HEK293 (cell line): ENCODE results near the gene MFAP5.

Source experiments
- KLF10 ChIP-seq: fragments of 450-650 bp; IDR thresholded peaks from 2 replicates; pipeline ENCODE4 v1.5.1; 2018; ENCODE audit warnings: missing biosample characterization, mild to moderate bottlenecking, missing genetic modification characterization
- KLF7 ChIP-seq: fragments of 450-650 bp; formaldehyde crosslinking; IDR thresholded peaks from 2 replicates; pipeline ENCODE4 v1.5.1; 2016; ENCODE audit warnings: missing biosample characterization, missing genetic modification characterization, borderline replicate concordance
- MYNN ChIP-seq: fragments of 450-650 bp; formaldehyde crosslinking; IDR thresholded peaks from 2 replicates; pipeline ENCODE4 v1.5.1; 2016; ENCODE audit warnings: missing biosample characterization, missing genetic modification characterization, borderline replicate concordance
- REPIN1 ChIP-seq: fragments of 450-650 bp; formaldehyde crosslinking; IDR thresholded peaks from 2 replicates; pipeline ENCODE4 v1.5.1; 2017; ENCODE audit warnings: missing biosample characterization, missing genetic modification characterization, low read depth
- TCF7L2 ChIP-seq: IDR thresholded peaks from 2 replicates; pipeline ENCODE4 v1.6.1; 2011; ENCODE audit warnings: low read depth, mild to moderate bottlenecking, inconsistent platforms, low read length, moderate library complexity, borderline replicate concordance
- ZBTB17 ChIP-seq: fragments of 450-650 bp; formaldehyde crosslinking; IDR thresholded peaks from 2 replicates; pipeline ENCODE4 v1.5.1; 2016; ENCODE audit warnings: missing biosample characterization, missing genetic modification characterization
- ZEB2 ChIP-seq: fragments of 450-650 bp; formaldehyde crosslinking; IDR thresholded peaks from 2 replicates; pipeline ENCODE4 v1.5.1; 2016; ENCODE audit warnings: missing biosample characterization, missing genetic modification characterization
- ZFP37 ChIP-seq: fragments of 450-650 bp; formaldehyde crosslinking; IDR thresholded peaks from 2 replicates; pipeline ENCODE4 v1.5.1; 2016; ENCODE audit warnings: missing biosample characterization, missing genetic modification characterization
- ZIC2 ChIP-seq: fragments of 450-650 bp; formaldehyde crosslinking; IDR thresholded peaks from 2 replicates; pipeline ENCODE4 v1.5.1; 2016; ENCODE audit warnings: missing biosample characterization, missing genetic modification characterization
- ZNF10 ChIP-seq: fragments of 450-650 bp; formaldehyde crosslinking; IDR thresholded peaks from 2 replicates; pipeline ENCODE4 v1.5.1; 2017; ENCODE audit warnings: missing biosample characterization, missing genetic modification characterization
- ZNF114 ChIP-seq: fragments of 450-650 bp; formaldehyde crosslinking; IDR thresholded peaks from 2 replicates; pipeline ENCODE4 v1.5.0; 2017; ENCODE audit warnings: missing biosample characterization, missing genetic modification characterization
- ZNF214 ChIP-seq: fragments of 450-650 bp; formaldehyde crosslinking; IDR thresholded peaks from 2 replicates; pipeline ENCODE4 v1.5.1; 2017; ENCODE audit warnings: missing biosample characterization, mild to moderate bottlenecking, missing genetic modification characterization, borderline replicate concordance
- ZNF221 ChIP-seq: fragments of 450-650 bp; formaldehyde crosslinking; IDR thresholded peaks from 2 replicates; pipeline ENCODE4 v1.5.1; 2017; ENCODE audit warnings: missing biosample characterization, missing genetic modification characterization, borderline replicate concordance
- ZNF223 ChIP-seq: fragments of 450-650 bp; formaldehyde crosslinking; IDR thresholded peaks from 2 replicates; pipeline ENCODE4 v1.5.1; 2016; ENCODE audit warnings: missing biosample characterization, missing genetic modification characterization
- ZNF335 ChIP-seq: fragments of 450-650 bp; formaldehyde crosslinking; conservative IDR thresholded peaks from 2 replicates; pipeline ENCODE4 v1.5.1; 2016; ENCODE audit warnings: missing biosample characterization, missing genetic modification characterization
- ZNF433 ChIP-seq: fragments of 450-650 bp; formaldehyde crosslinking; IDR thresholded peaks from 2 replicates; pipeline ENCODE4 v1.5.1; 2016; ENCODE audit warnings: missing biosample characterization, missing genetic modification characterization, low read depth
- ZNF449 ChIP-seq: fragments of 450-650 bp; formaldehyde crosslinking; IDR thresholded peaks from 2 replicates; pipeline ENCODE4 v1.5.1; 2017; ENCODE audit warnings: missing biosample characterization, mild to moderate bottlenecking, missing genetic modification characterization, moderate library complexity
- ZNF48 ChIP-seq: fragments of 450-650 bp; formaldehyde crosslinking; IDR thresholded peaks from 2 replicates; pipeline ENCODE4 v1.5.1; 2016; ENCODE audit warnings: missing biosample characterization, missing genetic modification characterization
- ZNF521 ChIP-seq: fragments of 450-650 bp; formaldehyde crosslinking; IDR thresholded peaks from 2 replicates; pipeline ENCODE4 v1.5.1; 2017; ENCODE audit warnings: missing biosample characterization, mild to moderate bottlenecking, missing genetic modification characterization
- ZNF529 ChIP-seq: fragments of 450-650 bp; formaldehyde crosslinking; IDR thresholded peaks from 2 replicates; pipeline ENCODE4 v1.5.1; 2017; ENCODE audit warnings: missing genetic modification characterization, missing biosample characterization; ENCODE audit not compliant: insufficient replicate concordance
- ZNF548 ChIP-seq: fragments of 450-650 bp; formaldehyde crosslinking; IDR thresholded peaks from 2 replicates; pipeline ENCODE4 v1.5.1; 2016; ENCODE audit warnings: missing biosample characterization, missing genetic modification characterization
- ZNF549 ChIP-seq: fragments of 450-650 bp; IDR thresholded peaks from 2 replicates; pipeline ENCODE4 v1.5.1; 2018; ENCODE audit warnings: missing biosample characterization, missing genetic modification characterization, mild to moderate bottlenecking, inconsistent platforms, moderate library complexity
- ZNF596 ChIP-seq: fragments of 450-650 bp; IDR thresholded peaks from 2 replicates; pipeline ENCODE4 v1.5.0; 2018; ENCODE audit warnings: missing biosample characterization, mild to moderate bottlenecking, missing genetic modification characterization, moderate library complexity
- ZNF621 ChIP-seq: fragments of 450-650 bp; formaldehyde crosslinking; IDR thresholded peaks from 2 replicates; pipeline ENCODE4 v1.5.1; 2017; ENCODE audit warnings: missing biosample characterization, missing genetic modification characterization
- ZNF629 ChIP-seq: fragments of 450-650 bp; formaldehyde crosslinking; IDR thresholded peaks from 2 replicates; pipeline ENCODE4 v1.5.1; 2017; ENCODE audit warnings: missing biosample characterization, missing genetic modification characterization
- ZNF670 ChIP-seq: fragments of 450-650 bp; formaldehyde crosslinking; IDR thresholded peaks from 2 replicates; pipeline ENCODE4 v1.5.1; 2016; ENCODE audit warnings: missing biosample characterization, missing genetic modification characterization, low read depth
- ZNF747 ChIP-seq: fragments of 450-650 bp; formaldehyde crosslinking; IDR thresholded peaks from 2 replicates; pipeline ENCODE4 v1.5.1; 2016; ENCODE audit warnings: missing biosample characterization, missing genetic modification characterization
- ZNF76 ChIP-seq: fragments of 450-650 bp; formaldehyde crosslinking; IDR thresholded peaks from 2 replicates; pipeline ENCODE4; 2016; ENCODE audit warnings: low read depth, missing biosample characterization, missing genetic modification characterization, borderline replicate concordance
- ZNF785 ChIP-seq: fragments of 450-650 bp; formaldehyde crosslinking; IDR thresholded peaks from 2 replicates; pipeline ENCODE4 v1.5.1; 2016; ENCODE audit warnings: missing biosample characterization, missing genetic modification characterization
- ZNF791 ChIP-seq: fragments of 450-650 bp; formaldehyde crosslinking; IDR thresholded peaks from 2 replicates; pipeline ENCODE4 v1.5.1; 2016; ENCODE audit warnings: missing biosample characterization, missing genetic modification characterization
- ZSCAN23 ChIP-seq: fragments of 450-650 bp; formaldehyde crosslinking; IDR thresholded peaks from 2 replicates; pipeline ENCODE4 v1.5.1; 2016; ENCODE audit warnings: missing biosample characterization, missing genetic modification characterization
- TF ChIP-seq, protein P1 (sequence below): fragments of 450-650 bp; formaldehyde crosslinking; IDR thresholded peaks from 2 replicates; pipeline ENCODE4 v1.5.1; 2016; ENCODE audit warnings: missing biosample characterization, missing genetic modification characterization
- TF ChIP-seq, protein P2 (sequence below): fragments of 450-650 bp; formaldehyde crosslinking; IDR thresholded peaks from 2 replicates; pipeline ENCODE4 v1.5.1; 2016; ENCODE audit warnings: missing biosample characterization, missing genetic modification characterization
- TF ChIP-seq, protein P3 (sequence below): fragments of 450-650 bp; formaldehyde crosslinking; IDR thresholded peaks from 2 replicates; pipeline ENCODE4 v1.5.1; 2016; ENCODE audit warnings: missing biosample characterization, missing genetic modification characterization

Gene MFAP5

GRCh38 chr12:8698132-8698851 is 35.7 kb upstream of the MFAP5 start (continued):
- TF ChIP-seq ZNF529 (tag by site-specific recombination): no peak
- no peak for TF ChIP-seq ZNF433 (tag by site-specific recombination)
- no peak; the same call in 1 of the 2 replicates for TF ChIP-seq ZEB2 (tag by site-specific recombination)
- no peak for TF ChIP-seq ZNF548 (tag by site-specific recombination)
- TF ChIP-seq ZSCAN23 (tag by site-specific recombination): no peak
- TF ChIP-seq ZNF214 (tag by site-specific recombination): no peak
- no peak for TF ChIP-seq ZNF521
- no peak for TF ChIP-seq ZBTB17 (tag by site-specific recombination)
- TF ChIP-seq ZIC2 (tag by site-specific recombination): no peak
- no peak for TF ChIP-seq ZNF791 (tag by site-specific recombination)
- TF ChIP-seq ZNF596 (tag by site-specific recombination): no peak
- TF ChIP-seq KLF7 (tag by site-specific recombination): peak; percentile 67
- peak; percentile 9 for TF ChIP-seq ZNF76 (tag by site-specific recombination)
- TF ChIP-seq, protein P1, sequence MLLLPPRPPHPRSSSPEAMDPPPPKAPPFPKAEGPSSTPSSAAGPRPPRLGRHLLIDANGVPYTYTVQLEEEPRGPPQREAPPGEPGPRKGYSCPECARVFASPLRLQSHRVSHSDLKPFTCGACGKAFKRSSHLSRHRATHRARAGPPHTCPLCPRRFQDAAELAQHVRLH (tag by site-specific recombination): peak; percentile 42; the same call in 1 of the 2 replicates
- peak; percentile 66 for TF ChIP-seq KLF10
- TF ChIP-seq ZFP37: 0 out of 2 replicates have a peak, but pooled peaks have one; percentile 27
- TF ChIP-seq ZNF114 (tag by site-specific recombination): no peak
- TF ChIP-seq ZNF670 (tag by site-specific recombination): no peak
- no peak for TF ChIP-seq ZNF223 (tag by site-specific recombination)
- no peak for TF ChIP-seq REPIN1 (tag by site-specific recombination)
- no peak for TF ChIP-seq ZNF747 (tag by site-specific recombination)
- TF ChIP-seq ZNF549 (tag by site-specific recombination): no peak
- TF ChIP-seq ZNF48 (tag by site-specific recombination): no peak
- TF ChIP-seq, protein P2, sequence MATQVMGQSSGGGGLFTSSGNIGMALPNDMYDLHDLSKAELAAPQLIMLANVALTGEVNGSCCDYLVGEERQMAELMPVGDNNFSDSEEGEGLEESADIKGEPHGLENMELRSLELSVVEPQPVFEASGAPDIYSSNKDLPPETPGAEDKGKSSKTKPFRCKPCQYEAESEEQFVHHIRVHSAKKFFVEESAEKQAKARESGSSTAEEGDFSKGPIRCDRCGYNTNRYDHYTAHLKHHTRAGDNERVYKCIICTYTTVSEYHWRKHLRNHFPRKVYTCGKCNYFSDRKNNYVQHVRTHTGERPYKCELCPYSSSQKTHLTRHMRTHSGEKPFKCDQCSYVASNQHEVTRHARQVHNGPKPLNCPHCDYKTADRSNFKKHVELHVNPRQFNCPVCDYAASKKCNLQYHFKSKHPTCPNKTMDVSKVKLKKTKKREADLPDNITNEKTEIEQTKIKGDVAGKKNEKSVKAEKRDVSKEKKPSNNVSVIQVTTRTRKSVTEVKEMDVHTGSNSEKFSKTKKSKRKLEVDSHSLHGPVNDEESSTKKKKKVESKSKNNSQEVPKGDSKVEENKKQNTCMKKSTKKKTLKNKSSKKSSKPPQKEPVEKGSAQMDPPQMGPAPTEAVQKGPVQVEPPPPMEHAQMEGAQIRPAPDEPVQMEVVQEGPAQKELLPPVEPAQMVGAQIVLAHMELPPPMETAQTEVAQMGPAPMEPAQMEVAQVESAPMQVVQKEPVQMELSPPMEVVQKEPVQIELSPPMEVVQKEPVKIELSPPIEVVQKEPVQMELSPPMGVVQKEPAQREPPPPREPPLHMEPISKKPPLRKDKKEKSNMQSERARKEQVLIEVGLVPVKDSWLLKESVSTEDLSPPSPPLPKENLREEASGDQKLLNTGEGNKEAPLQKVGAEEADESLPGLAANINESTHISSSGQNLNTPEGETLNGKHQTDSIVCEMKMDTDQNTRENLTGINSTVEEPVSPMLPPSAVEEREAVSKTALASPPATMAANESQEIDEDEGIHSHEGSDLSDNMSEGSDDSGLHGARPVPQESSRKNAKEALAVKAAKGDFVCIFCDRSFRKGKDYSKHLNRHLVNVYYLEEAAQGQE (tag by site-specific recombination): no peak
- no peak for TF ChIP-seq ZNF629 (tag by site-specific recombination)
- TF ChIP-seq ZNF335 (tag by site-specific recombination): no peak
- no peak for TF ChIP-seq ZNF785 (tag by site-specific recombination)
- TF ChIP-seq ZNF221 (tag by site-specific recombination): no peak
- TF ChIP-seq ZNF449: no peak; the same call in 1 of the 2 replicates
- TF ChIP-seq ZNF621 (tag by site-specific recombination): no peak
- TF ChIP-seq, protein P3, sequence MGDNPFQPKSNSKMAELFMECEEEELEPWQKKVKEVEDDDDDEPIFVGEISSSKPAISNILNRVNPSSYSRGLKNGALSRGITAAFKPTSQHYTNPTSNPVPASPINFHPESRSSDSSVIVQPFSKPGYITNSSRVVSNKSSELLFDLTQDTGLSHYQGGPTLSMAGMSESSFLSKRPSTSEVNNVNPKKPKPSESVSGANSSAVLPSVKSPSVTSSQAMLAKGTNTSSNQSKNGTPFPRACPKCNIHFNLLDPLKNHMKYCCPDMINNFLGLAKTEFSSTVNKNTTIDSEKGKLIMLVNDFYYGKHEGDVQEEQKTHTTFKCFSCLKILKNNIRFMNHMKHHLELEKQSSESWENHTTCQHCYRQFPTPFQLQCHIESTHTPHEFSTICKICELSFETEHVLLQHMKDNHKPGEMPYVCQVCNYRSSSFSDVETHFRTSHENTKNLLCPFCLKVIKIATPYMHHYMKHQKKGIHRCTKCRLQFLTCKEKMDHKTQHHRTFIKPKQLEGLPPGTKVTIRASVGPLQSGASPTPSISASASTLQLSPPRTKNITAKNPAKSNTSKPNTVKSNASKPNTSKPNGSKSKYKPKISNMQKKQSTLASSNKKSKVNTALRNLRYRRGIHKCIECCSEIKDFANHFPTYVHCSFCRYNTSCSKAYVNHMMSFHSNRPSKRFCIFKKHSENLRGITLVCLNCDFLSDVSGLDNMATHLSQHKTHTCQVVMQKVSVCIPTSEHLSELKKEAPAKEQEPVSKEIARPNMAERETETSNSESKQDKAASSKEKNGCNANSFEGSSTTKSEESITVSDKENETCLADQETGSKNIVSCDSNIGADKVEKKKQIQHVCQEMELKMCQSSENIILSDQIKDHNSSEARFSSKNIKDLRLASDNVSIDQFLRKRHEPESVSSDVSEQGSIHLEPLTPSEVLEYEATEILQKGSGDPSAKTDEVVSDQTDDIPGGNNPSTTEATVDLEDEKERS (tag by site-specific recombination): 0 out of 2 replicates have a peak, but pooled peaks have one; percentile 32
- no peak for TF ChIP-seq ZNF10
- no peak for TF ChIP-seq MYNN (tag by site-specific recombination)
- TF ChIP-seq TCF7L2: no peak
